G401 (cell line): ENCODE data around the gene TEX264. TPM values are rescaled to one million over a fixed set of nuclear protein-coding genes. Genes with fewer than 3 reads are reported as not detected.

Experiments used
- DNase-seq: peaks from one replicate; pipeline ENCODE4 v3.0.0-alpha.2; 2015; ENCODE audit warnings: low spot score
- in situ Hi-C: cut with HindIII; loops from 2 replicates; pipeline ENCODE4 v1.10.0; 2016; ENCODE audit warnings: low sequenced_read_pairs, mixed read lengths
- total RNA-seq: library from RNA; depleted of rRNA; stranded (reverse); fragments of >200 nt; shearing (Covaris generic); gene quantifications from 2 replicates; pipeline ENCODE4 v1.2.3, GENCODE V29; 2014

The TEX264 gene
- total RNA-seq, 1 experiment from 2014 or later = 69.7 TPM

GRCh38 chr3:51673181-51673801, 2.2 kb downstream of the TEX264 start:
- in situ Hi-C loops = no loop called here
- DNase-seq = no peak

- DNase-seq = no peak
- in situ Hi-C loops = no loop called here
Measured at GRCh38 chr3:51673802-51674654, 3.0 kb downstream of the TEX264 start.

GRCh38 chr3:51675201-51675611, 4.2 kb downstream of the TEX264 start:
- in situ Hi-C loops = no loop called here

GRCh38 chr3:51676102-51676640, 5.1 kb downstream of the TEX264 start:
- in situ Hi-C loops = no loop called here
- no peak for DNase-seq

More at GRCh38 chr3:51675201-51675611, 4.2 kb downstream of the TEX264 start:
- no peak for DNase-seq

- in situ Hi-C loops = no loop called here
- DNase-seq = no peak
Measured at GRCh38 chr3:51677358-51677757, 6.3 kb downstream of the TEX264 start.

- in situ Hi-C loops = no loop called here
- DNase-seq = no peak
Measured at GRCh38 chr3:51678186-51678585, 7.1 kb downstream of the TEX264 start.

- in situ Hi-C loops = no loop called here
- DNase-seq = no peak
Measured at GRCh38 chr3:51678641-51679040, 7.6 kb downstream of the TEX264 start.

GRCh38 chr3:51679318-51679717, 8.3 kb downstream of the TEX264 start:
- in situ Hi-C loops = no loop called here
- no peak for DNase-seq

GRCh38 chr3:51679777-51680176, 8.7 kb downstream of the TEX264 start:
- in situ Hi-C loops = no loop called here
- DNase-seq = no peak

GRCh38 chr3:51680196-51680595, 9.1 kb downstream of the TEX264 start:
- in situ Hi-C loops = no loop called here
- no peak for DNase-seq

- in situ Hi-C loops = no loop called here
- no peak for DNase-seq
Measured at GRCh38 chr3:51680663-51681230, 9.7 kb downstream of the TEX264 start.

GRCh38 chr3:51681453-51681852, 10.4 kb downstream of the TEX264 start:
- in situ Hi-C loops = no loop called here
- DNase-seq = no peak

- peak; percentile 86 for DNase-seq
- in situ Hi-C loops = no loop called here
Measured at GRCh38 chr3:51682079-51682478, 11.0 kb downstream of the TEX264 start.

GRCh38 chr3:51682526-51682925, 11.5 kb downstream of the TEX264 start:
- in situ Hi-C loops = no loop called here
- DNase-seq = no peak

GRCh38 chr3:51683566-51683965, 12.5 kb downstream of the TEX264 start:
- in situ Hi-C loops = no loop called here
- no peak for DNase-seq

- DNase-seq = no peak
- in situ Hi-C loops = no loop called here
Measured at GRCh38 chr3:51684971-51685751, 14.1 kb downstream of the TEX264 start.

GRCh38 chr3:51686056-51686455, 15.0 kb downstream of the TEX264 start:
- in situ Hi-C loops = no loop called here
- DNase-seq = no peak

GRCh38 chr3:51686512-51687215, 15.6 kb downstream of the TEX264 start:
- DNase-seq = no peak
- in situ Hi-C loops = no loop called here
